K562 (cell line): ENCODE data around the gene OSM.

Source experiments
- BDP1 ChIP-seq: IDR thresholded peaks from 3 replicates; pipeline ENCODE4 v1.6.1; 2011; ENCODE audit not compliant: insufficient read length, insufficient read depth
- CTCF ChIP-seq, 3 experiments: IDR thresholded peaks in 2 of 3; conservative IDR thresholded peaks in 1 of 3; 2 replicates each; pipeline ENCODE4 v1.5.1; 2011 to 2012; ENCODE audit warnings: low read length in 3 of 3, mild to moderate bottlenecking in 3 of 3, control low read depth in 2 of 3, improper control_type of control experiment in 1 of 3, inconsistent platforms in 1 of 3, low read depth in 1 of 3, mixed read lengths in 1 of 3, moderate library complexity in 1 of 3; ENCODE audit not compliant: insufficient read depth in 2 of 3
- EGR1 ChIP-seq: fragments of 450-650 bp; conservative IDR thresholded peaks from 2 replicates; pipeline ENCODE4 v1.6.1; 2017; ENCODE audit warnings: mild to moderate bottlenecking
- ETV6 ChIP-seq, 3 experiments: fragments of 150-350 bp in 1 of 3; sonication (generic) in 1 of 3; formaldehyde crosslinking in 1 of 3; IDR thresholded peaks; 2 replicates each; pipeline versions ENCODE4 v1.6.1 to v1.8.0; 2014 to 2022; ENCODE audit warnings: borderline replicate concordance in 2 of 3, low read depth in 2 of 3, antibody characterized with exemption in 1 of 3, low read length in 1 of 3, mild to moderate bottlenecking in 1 of 3, missing genetic modification reagents in 1 of 3
- ZNF318 ChIP-seq, 2 experiments: fragments of 450-650 bp; IDR thresholded peaks; 2 replicates each; pipeline ENCODE4 v1.6.1; 2016; ENCODE audit warnings: mild to moderate bottlenecking in 2 of 2, borderline replicate concordance in 1 of 2, low read depth in 1 of 2, moderate library complexity in 1 of 2

- TF ChIP-seq BDP1, result no peak
- no peak for TF ChIP-seq ETV6 (IDR thresholded peaks at IDR 0.05; ENCODE audit: borderline replicate concordance in 1 of 2, low read depth in 2 of 2, low read length in 1 of 2)
- no peak for TF ChIP-seq ETV6 (CRISPR knock-in tag; IDR thresholded peaks at IDR 0.05; ENCODE audit: borderline replicate concordance)
- TF ChIP-seq EGR1, result no peak
- TF ChIP-seq CTCF (IDR thresholded peaks at IDR 0.05 in 2 of 3, conservative IDR thresholded peaks at IDR 0.05 in 1 of 3; ENCODE audit: insufficient read depth in 2 of 3, low read depth in 1 of 3, low read length in 3 of 3), result no peak
- no peak for TF ChIP-seq ZNF318 (IDR thresholded peaks at IDR 0.05; ENCODE audit: borderline replicate concordance in 1 of 2, low read depth in 1 of 2)
Measured at GRCh38 chr22:30289980-30290313, 23.3 kb upstream of the OSM start.
